ENCODE data around the gene TGFBR2. TPM values are rescaled to one million over a fixed set of nuclear protein-coding genes. Genes with fewer than 3 reads are reported as not detected.

TGFBR2 gene
- total and polyA plus RNA-seq, 2 of the 13 experiments (the other 11 are each of a cell fraction or from before 2014, with no cell fraction given) = 82.2 to 187 TPM

GRCh38 chr3:30626443-30627180, 20.2 kb downstream of the TGFBR2 start (continued):
- TF ChIP-seq SIX1 (CRISPR knock-in tag; IDR thresholded peaks at IDR 0.05; ENCODE audit: borderline replicate concordance) (no peak), ZNF879 (CRISPR knock-in tag; IDR thresholded peaks at IDR 0.05) (no peak), SSRP1 (CRISPR knock-in tag; IDR thresholded peaks at IDR 0.05) (no peak; the same call in none of the 2 replicates), ZC3H4 (CRISPR knock-in tag; IDR thresholded peaks at IDR 0.05; ENCODE audit: borderline replicate concordance) (0 out of 2 replicates have a peak, but pooled peaks have one; percentile 53), NRL (CRISPR knock-in tag; IDR thresholded peaks at IDR 0.05; ENCODE audit: borderline replicate concordance) (no peak), CREB1 (IDR thresholded peaks at IDR 0.05) (0 out of 2 replicates have a peak, but pooled peaks have one; percentile 17), CREB1 (CRISPR knock-in tag; IDR thresholded peaks at IDR 0.05) (no peak), SAP130 (CRISPR knock-in tag; IDR thresholded peaks at IDR 0.05; ENCODE audit: low read depth) (no peak), ZSCAN9 (CRISPR knock-in tag; IDR thresholded peaks at IDR 0.05; ENCODE audit: borderline replicate concordance) (no peak), ZNF138 (CRISPR knock-in tag; IDR thresholded peaks at IDR 0.05; ENCODE audit: low read depth) (no peak), AGO2 (optimal IDR thresholded peaks at IDR 0.05; ENCODE audit: low read depth, low read length) (peak; percentile 38), ZKSCAN5 (CRISPR knock-in tag; IDR thresholded peaks at IDR 0.05) (no peak), ZNF572 (CRISPR knock-in tag; IDR thresholded peaks at IDR 0.05) (no peak), ZNF260 (CRISPR knock-in tag; IDR thresholded peaks at IDR 0.05; ENCODE audit: borderline replicate concordance, low read depth) (no peak), ZNF775 (CRISPR knock-in tag; IDR thresholded peaks at IDR 0.05; ENCODE audit: borderline replicate concordance) (no peak), REL (CRISPR knock-in tag; conservative IDR thresholded peaks at IDR 0.05) (no peak), TCF12 (IDR thresholded peaks at IDR 0.05) (no peak), TCF12 (CRISPR knock-in tag; IDR thresholded peaks at IDR 0.05) (no peak), ZNF510 (CRISPR knock-in tag; IDR thresholded peaks at IDR 0.05; ENCODE audit: low read depth) (no peak), FOXA1 (IDR thresholded peaks at IDR 0.05) (no peak), FOXA1 (CRISPR knock-in tag; IDR thresholded peaks at IDR 0.05) (no peak), FOXO4 (CRISPR knock-in tag; conservative IDR thresholded peaks at IDR 0.05) (no peak), ZBTB33 (CRISPR knock-in tag; IDR thresholded peaks at IDR 0.05) (no peak), ZNF256 (CRISPR knock-in tag; conservative IDR thresholded peaks at IDR 0.05) (no peak), ZNF292 (CRISPR knock-in tag; IDR thresholded peaks at IDR 0.05; ENCODE audit: borderline replicate concordance, low read depth) (no peak), ZNF678 (CRISPR knock-in tag; IDR thresholded peaks at IDR 0.05) (no peak), MED8 (CRISPR knock-in tag; IDR thresholded peaks at IDR 0.05; ENCODE audit: insufficient replicate concordance) (peak; percentile 29), NAIF1 (CRISPR knock-in tag; IDR thresholded peaks at IDR 0.05; ENCODE audit: borderline replicate concordance) (no peak), MAX (IDR thresholded peaks at IDR 0.05) (no peak), TBX2 (CRISPR knock-in tag; IDR thresholded peaks at IDR 0.05; ENCODE audit: borderline replicate concordance) (no peak), GPN1 (CRISPR knock-in tag; IDR thresholded peaks at IDR 0.05; ENCODE audit: borderline replicate concordance) (no peak)

Measured in HepG2 (cell line).